Measurements from ENCODE around the gene SLC2A13.
"Not testable (repeated sequence)": the region's sequence is repeated elsewhere in the genome, so short reads cannot be mapped to it uniquely, and the experiment has no call there.

Gene SLC2A13

GRCh38 chr12:40105265-40105514, 691 bp downstream of the SLC2A13 start:
- no peak for DNase-seq (ENCODE audit: low spot score)

GRCh38 chr12:40104461-40105264, 1.2 kb downstream of the SLC2A13 start:
- peak; percentile 8 for DNase-seq (ENCODE audit: low spot score)

GRCh38 chr12:40103043-40103442, 2.8 kb downstream of the SLC2A13 start:
- peak; percentile 8 for DNase-seq (ENCODE audit: low spot score)

- no peak for DNase-seq (ENCODE audit: low spot score)
These were observed 4.1 kb downstream of the SLC2A13 start for GRCh38 chr12:40101747-40102146.

- no peak for DNase-seq (ENCODE audit: low spot score)
These were observed 6.4 kb downstream of the SLC2A13 start for GRCh38 chr12:40099423-40099853.

- DNase-seq (ENCODE audit: low spot score), result no peak
These were observed 7.3 kb downstream of the SLC2A13 start for GRCh38 chr12:40098406-40099145.

GRCh38 chr12:40093512-40093911, 12.4 kb downstream of the SLC2A13 start:
- no peak for DNase-seq (ENCODE audit: low spot score)

- no peak for DNase-seq (ENCODE audit: low spot score)
These were observed 19.4 kb downstream of the SLC2A13 start for GRCh38 chr12:40086471-40086870.

- DNase-seq (ENCODE audit: low spot score), result no peak
These were observed 27.6 kb downstream of the SLC2A13 start for GRCh38 chr12:40078266-40078665.

- no peak for DNase-seq (ENCODE audit: low spot score)
These were observed 30.4 kb downstream of the SLC2A13 start for GRCh38 chr12:40075458-40075857.

GRCh38 chr12:40068416-40068815, 37.5 kb downstream of the SLC2A13 start:
- DNase-seq (ENCODE audit: low spot score), result no peak

GRCh38 chr12:40065636-40066035, 40.2 kb downstream of the SLC2A13 start:
- no peak for DNase-seq (ENCODE audit: low spot score)

GRCh38 chr12:40063414-40063813, 42.5 kb downstream of the SLC2A13 start:
- peak; percentile 38 for DNase-seq (ENCODE audit: low spot score)

GRCh38 chr12:40058721-40059190, 47.1 kb downstream of the SLC2A13 start:
- DNase-seq (ENCODE audit: low spot score), result peak; percentile 57

GRCh38 chr12:40056373-40056772, 49.5 kb downstream of the SLC2A13 start:
- no peak for DNase-seq (ENCODE audit: low spot score)

- DNase-seq (ENCODE audit: low spot score), result no peak
These were observed 50.1 kb downstream of the SLC2A13 start for GRCh38 chr12:40055776-40056175.

- DNase-seq (ENCODE audit: low spot score), result no peak
These were observed 50.7 kb downstream of the SLC2A13 start for GRCh38 chr12:40055228-40055579.

- peak; percentile 41 for DNase-seq (ENCODE audit: low spot score)
These were observed 51.2 kb downstream of the SLC2A13 start for GRCh38 chr12:40054555-40055227.

- no peak for DNase-seq (ENCODE audit: low spot score)
These were observed 56.6 kb downstream of the SLC2A13 start for GRCh38 chr12:40049268-40049667.

GRCh38 chr12:40047002-40047401, 58.9 kb downstream of the SLC2A13 start:
- not testable (repeated sequence) for DNase-seq (ENCODE audit: low spot score)

GRCh38 chr12:40045656-40046055, 60.2 kb downstream of the SLC2A13 start:
- no peak for DNase-seq (ENCODE audit: low spot score)

GRCh38 chr12:40044396-40044795, 61.5 kb downstream of the SLC2A13 start:
- DNase-seq (ENCODE audit: low spot score), result no peak

- DNase-seq (ENCODE audit: low spot score), result no peak
These were observed 66.3 kb downstream of the SLC2A13 start for GRCh38 chr12:40039598-40039997.

All from Ammon's horn (tissue), 1 donor.